B cell (primary cell): ENCODE data around the gene RBPJ. TPM values are rescaled to one million over a fixed set of nuclear protein-coding genes. Genes with fewer than 3 reads are reported as not detected.

Experiments used
- ATAC-seq: fragments of 200-7000 bp; cut with Tn5 transposase; one replicate; pipeline ENCODE4 v1.10.0; 2021; ENCODE audit warnings: low read depth, mild to moderate bottlenecking, moderate number of reproducible peaks, moderate library complexity
- CTCF ChIA-PET: fragments of 350-600 bp; sonication (Branson Sonifier 250); formaldehyde crosslinking; loops from one replicate; lab custom pipeline; 2021; ENCODE audit warnings: antibody characterized with exemption, inconsistent platforms; lab: Charles Lee
- POLR2A ChIA-PET: fragments of 350-600 bp; sonication (Branson Sonifier 250); formaldehyde crosslinking; loops from one replicate; lab custom pipeline; 2021; ENCODE audit warnings: antibody characterized with exemption; lab: Charles Lee
- DNase-seq: peaks from one replicate; pipeline ENCODE4 v3.0.0; 2013
- H2AFZ ChIP-seq: 2 replicates; pipeline ENCODE4 v1.6.1; 2012; ENCODE audit warnings: mild to moderate bottlenecking, low read depth, low read length; ENCODE audit not compliant: insufficient read depth, poor library complexity, severe bottlenecking
- H3K27ac ChIP-seq, 2 donors: 1 replicate in 1 of 2; 2 replicates in 1 of 2; pipeline ENCODE4 v1.5.1; 2012 to 2013; ENCODE audit warnings: low read length in 2 of 2, mild to moderate bottlenecking in 2 of 2, moderate library complexity in 1 of 2
- H3K27me3 ChIP-seq, 4 experiments: fragments of 200-600 bp in 1 of 4; sonication (generic) in 1 of 4; replicated peaks in 1 of 4; 1 replicate in 2 of 4; 2 replicates in 2 of 4; pipeline versions ENCODE4 v1.6.1 to v1.7.0; 2013 to 2016; ENCODE audit warnings: low read length in 3 of 4, mild to moderate bottlenecking in 2 of 4, mixed read lengths in 1 of 4, moderate library complexity in 1 of 4; ENCODE audit not compliant: insufficient read depth in 4 of 4, control insufficient read depth in 3 of 4; ENCODE audit errors: control extremely low read depth in 1 of 4
- H3K36me3 ChIP-seq, 2 experiments: replicated peaks in 1 of 2; 1 replicate in 1 of 2; 2 replicates in 1 of 2; pipeline versions ENCODE4 v1.6.1 to v1.7.1; 2013; ENCODE audit warnings: low read length in 1 of 2; ENCODE audit not compliant: insufficient read depth in 2 of 2, control insufficient read depth in 1 of 2; ENCODE audit errors: control extremely low read depth in 1 of 2, extremely low read depth in 1 of 2
- H3K4me1 ChIP-seq, 2 donors: fragments of 200-600 bp in 1 of 2; sonication (generic) in 1 of 2; 1 replicate in 1 of 2; 2 replicates in 1 of 2; pipeline versions ENCODE4 v1.5.1 to v1.6.1; 2013 to 2017; ENCODE audit warnings: low read length in 2 of 2; ENCODE audit not compliant: control insufficient read depth in 2 of 2, insufficient read depth in 2 of 2
- H3K4me2 ChIP-seq: replicated peaks from 2 replicates; pipeline ENCODE3; 2012; ENCODE audit warnings: mild to moderate bottlenecking, low read depth, low read length; ENCODE audit not compliant: poor library complexity, severe bottlenecking
- H3K4me3 ChIP-seq, 5 experiments: fragments of 200-600 bp in 1 of 5; sonication (generic) in 1 of 5; 1 replicate in 3 of 5; 2 replicates in 2 of 5; pipeline versions ENCODE4 v1.5.1 to v1.7.0; 2011 to 2016; ENCODE audit warnings: low read length in 4 of 5, mild to moderate bottlenecking in 4 of 5, low read depth in 2 of 5, control low read depth in 1 of 5, moderate library complexity in 1 of 5; ENCODE audit not compliant: insufficient read depth in 1 of 5; ENCODE audit errors: control extremely low read depth in 1 of 5, extremely low read depth in 1 of 5
- H3K79me2 ChIP-seq: fragments of 200-600 bp; sonication (generic); one replicate; pipeline ENCODE4 v1.6.0; 2016; ENCODE audit warnings: low read length; ENCODE audit not compliant: control insufficient read depth, insufficient read depth
- H3K9ac ChIP-seq: fragments of 200-600 bp; sonication (generic); 2 replicates; pipeline ENCODE4 v1.6.1; 2017; ENCODE audit warnings: mild to moderate bottlenecking, low read length, moderate library complexity
- H3K9me3 ChIP-seq, 3 donors: one replicate each; pipeline versions ENCODE4 v1.6.1 to v1.7.1; 2013; ENCODE audit warnings: low read length in 2 of 3; ENCODE audit not compliant: control insufficient read depth in 2 of 3, insufficient read depth in 1 of 3; ENCODE audit errors: control extremely low read depth in 1 of 3
- H4K20me1 ChIP-seq: 2 replicates; pipeline ENCODE4 v1.6.0; 2012; ENCODE audit warnings: mild to moderate bottlenecking, low read length; ENCODE audit not compliant: insufficient read depth, control insufficient read depth, poor library complexity, severe bottlenecking
- H3K27ac Mint-ChIP-seq: one replicate; pipeline ENCODE4 v1.8.0; 2021; ENCODE audit warnings: mixed read lengths
- H3K27me3 Mint-ChIP-seq: one replicate; pipeline ENCODE4 v1.8.0; 2021; ENCODE audit warnings: mixed read lengths
- H3K4me1 Mint-ChIP-seq: one replicate; pipeline ENCODE4 v1.8.0; 2021; ENCODE audit warnings: mixed read lengths
- H3K4me3 Mint-ChIP-seq: one replicate; pipeline ENCODE4 v1.8.0; 2021; ENCODE audit warnings: mixed read lengths
- H3K9me3 Mint-ChIP-seq: one replicate; pipeline ENCODE4 v1.8.0; 2022; ENCODE audit warnings: mixed read lengths; ENCODE audit not compliant: insufficient read depth
- EZH2 ChIP-seq: IDR thresholded peaks from 2 replicates; pipeline ENCODE4 v1.6.1; 2012; ENCODE audit warnings: borderline replicate concordance, low read depth, mild to moderate bottlenecking, moderate library complexity, low read length; ENCODE audit not compliant: insufficient read depth, poor library complexity, severe bottlenecking
- WGBS: methylation state at CpG from one replicate; pipeline ENCODE4 v1.1.5; 2013; ENCODE audit warnings: missing lambda C conversion rate; ENCODE audit not compliant: insufficient coverage; 5-methylcytosine and 5-hydroxymethylcytosine counted together
- intact Hi-C: fragments of 100-400 bp; cut with micrococcal nuclease; formaldehyde crosslinking; loops from one replicate; pipeline ENCODE4 v1.10.0; 2022
- polyA plus RNA-seq: library from polyadenylated mRNA; depleted of rRNA; stranded (reverse); fragments of >200 nt; gene quantifications from 2 replicates; pipeline ENCODE4 v1.2.3, GENCODE V29; 2012
- total RNA-seq, 2 donors: library from RNA; stranded (reverse); fragments of 120-200 nt in 1 of 2; gene quantifications; 1 replicate in 1 of 2; 2 replicates in 1 of 2; pipeline versions ENCODE4 v1.2.3 to v1.2.4, GENCODE V29; 2013 to 2022
- TF ChIP-seq, protein P1 (sequence below): fragments of 200-600 bp; IDR thresholded peaks from one replicate; pipeline ENCODE4 v1.8.0; 2022; ENCODE audit warnings: antibody characterized with exemption, mild to moderate bottlenecking

RBPJ gene
- total and polyA plus RNA-seq, 2 donors (not counting 1 experiment from before 2014, with no cell fraction given): 10.6 to 50.1 TPM

- H3K4me3 Mint-ChIP-seq: no peak overlapping the region
- no peak overlapping the region for H3K9ac ChIP-seq
- POLR2A ChIA-PET: no interaction called here
Measured at GRCh38 chr4:26380740-26381139, 59.9 kb downstream of the RBPJ start.

DNA sequence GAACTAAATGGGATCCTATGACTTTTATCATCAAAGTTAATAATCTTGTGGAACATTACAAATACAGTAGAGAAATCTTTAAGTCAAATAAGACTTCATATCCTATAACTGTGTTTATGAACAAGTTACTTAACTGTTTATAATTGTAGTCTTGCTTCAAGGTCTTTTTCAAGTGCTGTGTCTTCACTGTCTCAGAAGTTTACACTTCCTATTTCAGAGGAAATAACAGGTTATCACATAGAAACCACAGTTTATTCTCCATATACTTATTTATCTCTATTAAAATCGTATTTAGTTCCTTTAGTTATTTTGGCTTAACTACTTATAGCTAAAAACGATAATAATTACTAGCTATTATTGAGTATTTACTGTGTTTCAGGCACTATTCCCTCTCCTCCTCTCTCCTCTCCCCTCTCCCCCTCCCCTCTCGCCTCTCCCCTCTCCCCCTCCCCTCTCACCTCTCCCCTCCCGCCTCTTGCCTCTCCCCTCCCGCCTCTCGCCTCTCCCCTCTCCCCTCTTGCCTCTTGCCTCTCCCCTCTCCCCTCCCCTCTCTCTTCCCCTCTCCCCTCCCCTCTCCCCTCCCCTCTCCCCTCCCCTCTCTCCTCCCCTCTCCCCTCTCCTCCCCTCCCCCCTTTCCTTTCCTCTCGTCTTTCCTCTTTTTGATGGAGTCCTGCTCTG is 63.7 kb downstream of the RBPJ start:
- Mint-ChIP-seq H3K4me3 (no peak overlapping the region), H3K9me3 (no peaks in the 10 kb centered on the region), H3K27ac (no peak overlapping the region), H3K27me3 (no peaks in the 10 kb centered on the region), H3K4me1 (peaks cover 18% of the 10 kb centered on the region)
- Histone ChIP-seq H3K36me3 (peaks cover 10 to 18% of the 10 kb centered on the region in 2 experiments), H3K4me1 (peaks cover 0 to 8% of the 10 kb centered on the region in 2 donors), H3K9ac (no peak overlapping the region), H3K9me3 (peaks cover 2 to 5% (median 5%) of the 10 kb centered on the region in 3 donors), H3K27me3 (no peaks in the 10 kb centered on the region), H4K20me1 (peaks cover 28% of the 10 kb centered on the region), H3K4me2 (no peak overlapping the region), H2AFZ (no peak overlapping the region), H3K79me2 (peaks cover 26% of the 10 kb centered on the region), H3K4me3 (no peak overlapping the region), H3K27ac (no peak overlapping the region)
- intact Hi-C loops: no loop called here
- no CpG with 5 or more reads among the region's 7 CpGs for WGBS
- DNase-seq: no peak
- ATAC-seq: no peak
- CTCF ChIA-PET: interaction anchor here (1.2 kb wide), 1 partner anchor 54 kb away, joined by 5 read pairs; no protein-coding TSS in a partner anchor
- TF ChIP-seq EZH2: no peak
- TF ChIP-seq, protein P1, sequence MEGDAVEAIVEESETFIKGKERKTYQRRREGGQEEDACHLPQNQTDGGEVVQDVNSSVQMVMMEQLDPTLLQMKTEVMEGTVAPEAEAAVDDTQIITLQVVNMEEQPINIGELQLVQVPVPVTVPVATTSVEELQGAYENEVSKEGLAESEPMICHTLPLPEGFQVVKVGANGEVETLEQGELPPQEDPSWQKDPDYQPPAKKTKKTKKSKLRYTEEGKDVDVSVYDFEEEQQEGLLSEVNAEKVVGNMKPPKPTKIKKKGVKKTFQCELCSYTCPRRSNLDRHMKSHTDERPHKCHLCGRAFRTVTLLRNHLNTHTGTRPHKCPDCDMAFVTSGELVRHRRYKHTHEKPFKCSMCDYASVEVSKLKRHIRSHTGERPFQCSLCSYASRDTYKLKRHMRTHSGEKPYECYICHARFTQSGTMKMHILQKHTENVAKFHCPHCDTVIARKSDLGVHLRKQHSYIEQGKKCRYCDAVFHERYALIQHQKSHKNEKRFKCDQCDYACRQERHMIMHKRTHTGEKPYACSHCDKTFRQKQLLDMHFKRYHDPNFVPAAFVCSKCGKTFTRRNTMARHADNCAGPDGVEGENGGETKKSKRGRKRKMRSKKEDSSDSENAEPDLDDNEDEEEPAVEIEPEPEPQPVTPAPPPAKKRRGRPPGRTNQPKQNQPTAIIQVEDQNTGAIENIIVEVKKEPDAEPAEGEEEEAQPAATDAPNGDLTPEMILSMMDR: no peak
- POLR2A ChIA-PET: no interaction called here

More at GRCh38 chr4:26380740-26381139, 59.9 kb downstream of the RBPJ start:
- Histone ChIP-seq H3K4me3 (no peak overlapping the region), H3K27ac (no peak overlapping the region), H3K9me3 (no peaks in the 10 kb centered on the region), H2AFZ (no peak overlapping the region), H3K27me3 (no peaks in the 10 kb centered on the region), H3K79me2 (peaks cover 57% of the 10 kb centered on the region), H4K20me1 (peaks cover 60% of the 10 kb centered on the region), H3K4me2 (no peak overlapping the region), H3K4me1 (peaks cover 0 to 15% of the 10 kb centered on the region in 2 donors), H3K36me3 (no peaks in the 10 kb centered on the region)
- intact Hi-C loops: no loop called here
- peaks cover 38% of the 10 kb centered on the region for H3K4me1 Mint-ChIP-seq
- DNase-seq (no peak), ATAC-seq (no peak)
- H3K27me3 Mint-ChIP-seq: no peaks in the 10 kb centered on the region
- WGBS: no CpG with 5 or more reads among the region's 2 CpGs
- CTCF ChIA-PET: interaction anchor here (1.3 kb wide), 1 partner anchor 53 kb away, joined by 3 read pairs; no protein-coding TSS in a partner anchor
- H3K27ac Mint-ChIP-seq: no peak overlapping the region
- H3K9me3 Mint-ChIP-seq: no peaks in the 10 kb centered on the region
- TF ChIP-seq EZH2: no peak
- TF ChIP-seq, protein P1: no peak
